ENCODE data around the gene BTRC.
"Not testable (repeated sequence)": the region's sequence is repeated elsewhere in the genome, so short reads cannot be mapped to it uniquely, and the experiment has no call there.

Gene BTRC

DNA sequence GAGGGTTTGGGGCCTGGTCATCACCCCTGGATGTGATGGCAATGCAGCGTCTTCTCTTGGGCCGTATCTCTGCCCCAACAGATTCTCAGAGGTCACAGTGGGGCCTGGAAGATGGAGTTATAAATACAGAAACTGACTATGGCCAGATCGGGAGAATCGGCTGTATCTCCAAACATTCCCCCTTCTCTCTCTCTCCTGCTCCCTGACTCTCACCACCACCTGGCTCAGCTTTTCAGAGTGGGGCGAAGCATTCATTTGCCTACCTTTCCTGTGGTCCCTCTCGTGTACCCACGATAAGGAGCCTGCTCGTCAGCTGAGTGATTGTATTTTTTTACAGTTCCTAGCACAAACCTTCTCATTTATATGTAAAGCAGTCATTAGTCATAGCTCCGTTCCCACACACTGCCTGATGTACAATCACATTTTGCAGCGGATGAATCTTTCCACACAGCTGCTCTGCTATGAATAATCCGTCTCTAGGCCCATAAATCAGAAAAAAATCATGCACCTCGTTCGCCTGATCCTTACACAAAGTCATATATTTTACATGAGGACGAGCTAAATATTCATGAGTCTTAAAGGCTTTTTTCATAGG, 23.2 kb upstream of the BTRC start:
- H3K4me3 ChIP-seq (ENCODE audit: low read depth, low read length): no peak overlapping the region
- TF ChIP-seq, protein P1, sequence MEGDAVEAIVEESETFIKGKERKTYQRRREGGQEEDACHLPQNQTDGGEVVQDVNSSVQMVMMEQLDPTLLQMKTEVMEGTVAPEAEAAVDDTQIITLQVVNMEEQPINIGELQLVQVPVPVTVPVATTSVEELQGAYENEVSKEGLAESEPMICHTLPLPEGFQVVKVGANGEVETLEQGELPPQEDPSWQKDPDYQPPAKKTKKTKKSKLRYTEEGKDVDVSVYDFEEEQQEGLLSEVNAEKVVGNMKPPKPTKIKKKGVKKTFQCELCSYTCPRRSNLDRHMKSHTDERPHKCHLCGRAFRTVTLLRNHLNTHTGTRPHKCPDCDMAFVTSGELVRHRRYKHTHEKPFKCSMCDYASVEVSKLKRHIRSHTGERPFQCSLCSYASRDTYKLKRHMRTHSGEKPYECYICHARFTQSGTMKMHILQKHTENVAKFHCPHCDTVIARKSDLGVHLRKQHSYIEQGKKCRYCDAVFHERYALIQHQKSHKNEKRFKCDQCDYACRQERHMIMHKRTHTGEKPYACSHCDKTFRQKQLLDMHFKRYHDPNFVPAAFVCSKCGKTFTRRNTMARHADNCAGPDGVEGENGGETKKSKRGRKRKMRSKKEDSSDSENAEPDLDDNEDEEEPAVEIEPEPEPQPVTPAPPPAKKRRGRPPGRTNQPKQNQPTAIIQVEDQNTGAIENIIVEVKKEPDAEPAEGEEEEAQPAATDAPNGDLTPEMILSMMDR (IDR thresholded peaks at IDR 0.05; ENCODE audit: low read depth, low read length): no peak

- TF ChIP-seq, protein P1 (IDR thresholded peaks at IDR 0.05; ENCODE audit: low read depth, low read length): no peak
- no peak overlapping the region for H3K4me3 ChIP-seq (ENCODE audit: low read depth, low read length)
These were observed 22.0 kb upstream of the BTRC start for GRCh38 chr10:101331956-101332355.

GRCh38 chr10:101334259-101334658, 19.7 kb upstream of the BTRC start:
- H3K4me3 ChIP-seq (ENCODE audit: low read depth, low read length): not testable (repeated sequence)

DNA sequence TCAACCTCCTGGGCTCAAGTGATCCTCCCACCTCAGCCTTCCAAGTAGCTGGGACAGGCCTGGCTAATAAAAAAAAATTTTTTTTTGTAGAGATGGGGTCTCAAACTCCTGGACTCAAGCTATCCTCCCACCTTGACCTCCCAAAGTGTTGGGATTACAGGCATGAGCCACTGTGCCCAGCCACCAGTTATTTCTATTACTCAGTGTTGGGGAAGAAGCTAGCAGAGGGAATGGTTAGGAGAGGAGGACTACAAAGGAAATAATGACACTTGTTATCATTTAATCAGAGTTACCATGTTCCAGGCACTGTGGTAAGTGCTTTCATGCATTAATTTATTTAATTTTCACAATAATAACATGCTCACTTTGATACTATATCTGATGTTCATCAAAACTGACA, 17.6 kb upstream of the BTRC start:
- no peak overlapping the region for H3K4me3 ChIP-seq (ENCODE audit: low read depth, low read length)
- TF ChIP-seq, protein P1 (IDR thresholded peaks at IDR 0.05; ENCODE audit: low read depth, low read length): no peak

GRCh38 chr10:101337836-101338235, 16.1 kb upstream of the BTRC start:
- TF ChIP-seq, protein P1 (IDR thresholded peaks at IDR 0.05; ENCODE audit: low read depth, low read length): no peak
- H3K4me3 ChIP-seq (ENCODE audit: low read depth, low read length): no peak overlapping the region

- TF ChIP-seq, protein P1 (IDR thresholded peaks at IDR 0.05; ENCODE audit: low read depth, low read length): no peak
- no peak overlapping the region for H3K4me3 ChIP-seq (ENCODE audit: low read depth, low read length)
These were observed 12.5 kb upstream of the BTRC start for GRCh38 chr10:101341438-101341837.

GRCh38 chr10:101346177-101346576, 7.8 kb upstream of the BTRC start:
- TF ChIP-seq, protein P1 (IDR thresholded peaks at IDR 0.05; ENCODE audit: low read depth, low read length): no peak
- H3K4me3 ChIP-seq (ENCODE audit: low read depth, low read length): no peak overlapping the region

DNA sequence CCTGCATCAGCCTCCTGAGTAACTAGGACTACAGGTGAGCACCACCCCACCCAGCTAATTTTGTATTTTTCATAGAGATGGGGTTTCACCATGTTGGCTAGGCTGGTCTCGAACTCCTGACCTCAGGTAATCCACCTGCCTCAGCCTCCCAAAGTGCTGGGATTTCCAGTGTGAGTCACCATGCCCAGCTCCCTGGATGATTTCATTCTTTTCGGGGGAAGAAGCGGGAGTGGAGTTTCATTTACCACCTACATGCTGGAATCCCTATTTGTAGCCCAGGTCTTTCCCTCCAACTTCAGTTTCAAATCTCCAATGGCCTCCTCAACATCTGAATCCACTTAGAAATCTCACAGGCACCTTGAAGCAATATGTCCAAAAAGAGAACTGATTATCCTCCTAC, 2.9 kb upstream of the BTRC start:
- TF ChIP-seq, protein P1 (IDR thresholded peaks at IDR 0.05; ENCODE audit: low read depth, low read length): no peak
- no peak overlapping the region for H3K4me3 ChIP-seq (ENCODE audit: low read depth, low read length)

All from WI38 (cell line).